Lower lobe of right lung (tissue), 2 donors: Measurements from ENCODE around the gene TCF4. TPM values are rescaled to one million over a fixed set of nuclear protein-coding genes. Genes with fewer than 3 reads are reported as not detected.

Source experiments
- ATAC-seq, 2 donors: fragments of 200-7000 bp; cut with Tn5 transposase; one replicate each; pipeline ENCODE4 v1.9.1; 2020 to 2022; ENCODE audit warnings: mild to moderate bottlenecking in 2 of 2, moderate library complexity in 2 of 2
- DNase-seq: peaks from one replicate; pipeline ENCODE4 v3.0.0-alpha.2; 2020
- H3K27ac ChIP-seq: fragments of 200-600 bp; one replicate; pipeline ENCODE4 v1.8.0; 2022
- H3K27me3 ChIP-seq: fragments of 200-600 bp; one replicate; pipeline ENCODE4 v1.8.0; 2022; ENCODE audit warnings: low read depth
- H3K36me3 ChIP-seq: fragments of 200-600 bp; one replicate; pipeline ENCODE4 v1.8.0; 2022; ENCODE audit warnings: mild to moderate bottlenecking
- H3K4me1 ChIP-seq: fragments of 200-600 bp; one replicate; pipeline ENCODE4 v1.8.0; 2022
- H3K4me3 ChIP-seq: fragments of 200-600 bp; one replicate; pipeline ENCODE4 v1.8.0; 2022; ENCODE audit warnings: mild to moderate bottlenecking
- H3K9me3 ChIP-seq: fragments of 200-600 bp; one replicate; pipeline ENCODE4 v1.8.0; 2022
- CTCF ChIP-seq: fragments of 200-600 bp; IDR thresholded peaks from one replicate; pipeline ENCODE4 v1.8.0; 2022; ENCODE audit warnings: antibody characterized with exemption, mild to moderate bottlenecking
- intact Hi-C: fragments of 100-400 bp; cut with DNase I; formaldehyde crosslinking; loops from one replicate; pipeline ENCODE4 v1.11.0; 2022
- total RNA-seq: library from RNA; stranded (reverse); fragmentation: NEBNext Ultra II Directional; extraction: Animal tissue kit (Norgen Biotek cat#: 25700); gene quantifications from one replicate; pipeline ENCODE4 v1.2.1, GENCODE V29; 2021
- donor health status: DM: no; HTN: yes; CAD: no; lungs with severe emphysema.

TCF4 gene
- total RNA-seq, 1 donor from 2014 or later = 112 TPM

- intact Hi-C loops = no loop called here
- no peak overlapping the region for H3K4me3 ChIP-seq
- H3K9me3 ChIP-seq = no peaks in the 10 kb centered on the region
- no peak for TF ChIP-seq CTCF
- ATAC-seq (no peak), DNase-seq (no peak)
- no peaks in the 10 kb centered on the region for H3K4me1 ChIP-seq
- no peaks in the 10 kb centered on the region for H3K27me3 ChIP-seq
- no peaks in the 10 kb centered on the region for H3K36me3 ChIP-seq
- H3K27ac ChIP-seq = no peak overlapping the region
Observed at GRCh38 chr18:55353806-55354205, 234.2 kb downstream of the TCF4 start.

- Histone ChIP-seq H3K9me3 (no peaks in the 10 kb centered on the region), H3K36me3 (no peaks in the 10 kb centered on the region), H3K4me1 (no peaks in the 10 kb centered on the region), H3K27ac (no peak overlapping the region), H3K4me3 (no peak overlapping the region), H3K27me3 (no peaks in the 10 kb centered on the region)
- DNase-seq = no peak
- intact Hi-C loops = no loop called here
- no peak for ATAC-seq
- no peak for TF ChIP-seq CTCF
Observed at GRCh38 chr18:55353391-55353790, 234.6 kb downstream of the TCF4 start.

- Histone ChIP-seq H3K4me1 (no peaks in the 10 kb centered on the region), H3K4me3 (no peak overlapping the region), H3K27ac (no peak overlapping the region), H3K27me3 (no peaks in the 10 kb centered on the region), H3K9me3 (no peaks in the 10 kb centered on the region), H3K36me3 (no peaks in the 10 kb centered on the region)
- intact Hi-C loops = no loop called here
- no peak for TF ChIP-seq CTCF
- DNase-seq (no peak), ATAC-seq (no peak)
Observed at GRCh38 chr18:55351980-55352714, 235.8 kb downstream of the TCF4 start.

GRCh38 chr18:55351241-55351691, 236.7 kb downstream of the TCF4 start:
- Histone ChIP-seq H3K4me1 (no peaks in the 10 kb centered on the region), H3K36me3 (no peaks in the 10 kb centered on the region), H3K9me3 (no peaks in the 10 kb centered on the region), H3K4me3 (no peak overlapping the region), H3K27me3 (no peaks in the 10 kb centered on the region), H3K27ac (no peak overlapping the region)
- TF ChIP-seq CTCF = no peak
- ATAC-seq (no peak), DNase-seq (no peak)
- intact Hi-C loops = no loop called here

GRCh38 chr18:55349685-55350084, 238.3 kb downstream of the TCF4 start:
- H3K4me3 ChIP-seq = no peak overlapping the region
- no peak for ATAC-seq
- DNase-seq = no peak

More at GRCh38 chr18:55349685-55350084, 238.3 kb downstream of the TCF4 start:
- Histone ChIP-seq H3K27ac (no peak overlapping the region), H3K4me1 (no peaks in the 10 kb centered on the region), H3K9me3 (no peaks in the 10 kb centered on the region), H3K36me3 (no peaks in the 10 kb centered on the region), H3K27me3 (no peaks in the 10 kb centered on the region)
- intact Hi-C loops = no loop called here
- TF ChIP-seq CTCF = no peak
